ENCODE results near the gene CPLANE1. TPM values are rescaled to one million over a fixed set of nuclear protein-coding genes. Genes with fewer than 3 reads are reported as not detected.

CPLANE1 gene
- total and polyA plus RNA-seq, 2 donors (not counting 1 experiment from before 2014, with no cell fraction given): 15.3 to 20.0 TPM

DNA sequence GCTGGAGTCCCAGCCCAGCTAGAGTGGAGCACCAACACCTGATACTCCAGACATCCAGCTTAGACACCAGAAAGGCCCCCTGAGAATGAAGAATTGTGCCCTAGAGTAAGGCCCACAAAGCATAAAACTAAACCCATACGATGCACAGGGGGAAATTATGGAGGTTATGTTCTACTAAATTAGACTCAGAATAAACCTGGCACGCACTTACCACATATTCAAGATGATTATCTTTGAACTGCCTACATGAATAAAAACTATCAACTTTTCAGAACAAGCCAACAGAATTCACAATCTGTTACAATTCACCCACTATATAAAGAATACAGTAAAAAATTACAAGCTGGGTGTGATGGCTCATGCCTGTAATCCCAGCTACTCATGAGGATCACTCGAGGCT lies 168.5 kb downstream of the CPLANE1 start:
- H3K79me2 ChIP-seq (ENCODE audit: control insufficient read depth, insufficient read depth, low read length): no peaks in the 10 kb centered on the region
- H3K27me3 ChIP-seq (ENCODE audit: control insufficient read depth, insufficient read depth, low read length): no peaks in the 10 kb centered on the region
- no peak for DNase-seq (ENCODE audit: low read depth in 2 of 2)
- H2AFZ ChIP-seq (ENCODE audit: low read length): no peak overlapping the region
- TF ChIP-seq EZH2 (IDR thresholded peaks at IDR 0.05; ENCODE audit: low read length, missing control alignments): no peak
- TF ChIP-seq, protein P1, sequence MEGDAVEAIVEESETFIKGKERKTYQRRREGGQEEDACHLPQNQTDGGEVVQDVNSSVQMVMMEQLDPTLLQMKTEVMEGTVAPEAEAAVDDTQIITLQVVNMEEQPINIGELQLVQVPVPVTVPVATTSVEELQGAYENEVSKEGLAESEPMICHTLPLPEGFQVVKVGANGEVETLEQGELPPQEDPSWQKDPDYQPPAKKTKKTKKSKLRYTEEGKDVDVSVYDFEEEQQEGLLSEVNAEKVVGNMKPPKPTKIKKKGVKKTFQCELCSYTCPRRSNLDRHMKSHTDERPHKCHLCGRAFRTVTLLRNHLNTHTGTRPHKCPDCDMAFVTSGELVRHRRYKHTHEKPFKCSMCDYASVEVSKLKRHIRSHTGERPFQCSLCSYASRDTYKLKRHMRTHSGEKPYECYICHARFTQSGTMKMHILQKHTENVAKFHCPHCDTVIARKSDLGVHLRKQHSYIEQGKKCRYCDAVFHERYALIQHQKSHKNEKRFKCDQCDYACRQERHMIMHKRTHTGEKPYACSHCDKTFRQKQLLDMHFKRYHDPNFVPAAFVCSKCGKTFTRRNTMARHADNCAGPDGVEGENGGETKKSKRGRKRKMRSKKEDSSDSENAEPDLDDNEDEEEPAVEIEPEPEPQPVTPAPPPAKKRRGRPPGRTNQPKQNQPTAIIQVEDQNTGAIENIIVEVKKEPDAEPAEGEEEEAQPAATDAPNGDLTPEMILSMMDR (conservative IDR thresholded peaks at IDR 0.05 in 1 of 2, IDR thresholded peaks at IDR 0.05 in 1 of 2; ENCODE audit: low read depth in 1 of 2, low read length in 2 of 2): no peak
- no peaks in the 10 kb centered on the region for H3K36me3 ChIP-seq (ENCODE audit: control insufficient read depth, insufficient read depth, low read length)
- H3K9ac ChIP-seq (ENCODE audit: insufficient read depth, low read length): no peak overlapping the region
- H4K20me1 ChIP-seq (ENCODE audit: control insufficient read depth, extremely low read depth, insufficient read depth, low read length): no peaks in the 10 kb centered on the region
- no peaks in the 10 kb centered on the region for H3K4me1 ChIP-seq (ENCODE audit: control insufficient read depth, extremely low read depth, insufficient read depth, low read length)
- no peaks in the 10 kb centered on the region for H3K9me3 ChIP-seq (ENCODE audit: control insufficient read depth, insufficient read depth, low read depth, low read length)
- no peak overlapping the region for H3K27ac ChIP-seq (ENCODE audit: insufficient read depth, low read length)
- no peak overlapping the region for H3K4me2 ChIP-seq (ENCODE audit: extremely low read depth, insufficient read depth, low read length)
- H3K4me3 ChIP-seq (replicated peaks in 1 of 4; ENCODE audit: control extremely low read depth in 1 of 4, insufficient read depth in 1 of 4, low read depth in 3 of 4, low read length in 4 of 4): no peak overlapping the region

DNA sequence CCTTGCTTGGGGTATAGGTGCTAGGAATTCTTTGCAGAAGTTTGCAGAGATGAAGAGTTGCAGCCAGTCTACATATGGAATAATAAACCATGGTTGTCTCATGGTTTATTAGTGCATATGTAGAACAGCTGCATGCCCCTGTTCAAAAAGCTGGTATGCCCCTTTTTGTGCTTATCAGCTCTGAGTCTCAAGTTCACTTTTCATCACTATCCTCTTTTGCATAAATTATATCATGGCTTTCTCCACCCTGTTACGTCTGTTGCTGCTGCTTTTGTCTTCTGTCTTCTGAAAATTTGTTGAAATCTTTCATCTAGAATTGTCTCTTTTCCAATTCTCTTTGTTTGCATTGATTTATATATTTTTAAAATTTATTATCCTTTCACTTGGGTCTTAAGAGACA lies 172.0 kb downstream of the CPLANE1 start:
- no peak overlapping the region for H2AFZ ChIP-seq (ENCODE audit: low read length)
- DNase-seq (ENCODE audit: low read depth in 2 of 2): no peak
- no peaks in the 10 kb centered on the region for H3K36me3 ChIP-seq (ENCODE audit: control insufficient read depth, insufficient read depth, low read length)
- H3K4me3 ChIP-seq (replicated peaks in 1 of 4; ENCODE audit: control extremely low read depth in 1 of 4, insufficient read depth in 1 of 4, low read depth in 3 of 4, low read length in 4 of 4): no peak overlapping the region
- no peak for TF ChIP-seq EZH2 (IDR thresholded peaks at IDR 0.05; ENCODE audit: low read length, missing control alignments)
- H3K27ac ChIP-seq (ENCODE audit: insufficient read depth, low read length): no peak overlapping the region
- H3K9ac ChIP-seq (ENCODE audit: insufficient read depth, low read length): no peak overlapping the region
- H3K4me2 ChIP-seq (ENCODE audit: extremely low read depth, insufficient read depth, low read length): no peak overlapping the region
- H3K4me1 ChIP-seq (ENCODE audit: control insufficient read depth, extremely low read depth, insufficient read depth, low read length): no peaks in the 10 kb centered on the region
- H4K20me1 ChIP-seq (ENCODE audit: control insufficient read depth, extremely low read depth, insufficient read depth, low read length): no peaks in the 10 kb centered on the region
- no peaks in the 10 kb centered on the region for H3K27me3 ChIP-seq (ENCODE audit: control insufficient read depth, insufficient read depth, low read length)
- no peaks in the 10 kb centered on the region for H3K79me2 ChIP-seq (ENCODE audit: control insufficient read depth, insufficient read depth, low read length)
- no peaks in the 10 kb centered on the region for H3K9me3 ChIP-seq (ENCODE audit: control insufficient read depth, insufficient read depth, low read depth, low read length)

DNA sequence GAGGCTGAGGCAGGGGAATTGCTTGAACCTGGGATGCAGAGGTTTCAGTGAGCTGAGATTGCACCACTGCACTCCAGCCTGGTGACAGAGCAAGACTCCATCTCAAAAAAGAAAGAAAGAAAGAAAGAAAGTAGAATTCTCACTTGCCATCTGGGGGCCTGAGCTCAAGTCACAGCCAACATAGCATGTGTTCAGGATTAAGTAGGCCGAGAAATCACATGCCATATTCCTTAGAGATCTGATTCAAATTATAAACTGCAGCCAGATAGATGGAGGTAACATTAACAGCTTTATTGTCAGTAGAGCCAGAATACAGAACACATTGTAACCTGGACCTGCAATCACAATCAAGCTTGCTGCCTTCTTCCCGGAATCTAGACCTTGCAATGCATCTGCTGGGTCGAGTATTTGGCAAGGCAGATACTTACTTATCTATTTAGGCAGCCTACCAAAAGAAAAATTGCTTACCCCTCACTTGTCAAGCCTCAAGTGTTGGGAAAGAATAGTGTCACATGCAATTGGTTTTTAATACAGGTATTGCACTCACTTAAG lies 173.7 kb downstream of the CPLANE1 start:
- Histone ChIP-seq H3K79me2 (ENCODE audit: control insufficient read depth, insufficient read depth, low read length) (no peaks in the 10 kb centered on the region), H3K9ac (ENCODE audit: insufficient read depth, low read length) (no peak overlapping the region), H2AFZ (ENCODE audit: low read length) (no peak overlapping the region), H4K20me1 (ENCODE audit: control insufficient read depth, extremely low read depth, insufficient read depth, low read length) (no peaks in the 10 kb centered on the region), H3K4me3 (replicated peaks in 1 of 4; ENCODE audit: control extremely low read depth in 1 of 4, insufficient read depth in 1 of 4, low read depth in 3 of 4, low read length in 4 of 4) (no peak overlapping the region), H3K4me2 (ENCODE audit: extremely low read depth, insufficient read depth, low read length) (no peak overlapping the region), H3K27ac (ENCODE audit: insufficient read depth, low read length) (no peak overlapping the region), H3K4me1 (ENCODE audit: control insufficient read depth, extremely low read depth, insufficient read depth, low read length) (no peaks in the 10 kb centered on the region), H3K9me3 (ENCODE audit: control insufficient read depth, insufficient read depth, low read depth, low read length) (no peaks in the 10 kb centered on the region), H3K27me3 (ENCODE audit: control insufficient read depth, insufficient read depth, low read length) (no peaks in the 10 kb centered on the region), H3K36me3 (ENCODE audit: control insufficient read depth, insufficient read depth, low read length) (no peaks in the 10 kb centered on the region)
- DNase-seq (ENCODE audit: low read depth in 2 of 2): peak in 1 of 2 donors; percentile 36
- no peak for TF ChIP-seq EZH2 (IDR thresholded peaks at IDR 0.05; ENCODE audit: low read length, missing control alignments)
- TF ChIP-seq, protein P1 (conservative IDR thresholded peaks at IDR 0.05 in 1 of 2, IDR thresholded peaks at IDR 0.05 in 1 of 2; ENCODE audit: low read depth in 1 of 2, low read length in 2 of 2): no peak

Data from fibroblast of lung (primary cell).